ENCODE measurements around the gene RFX4. TPM values are rescaled to one million over a fixed set of nuclear protein-coding genes. Genes with fewer than 3 reads are reported as not detected.
"Not testable (repeated sequence)": the region's sequence is repeated elsewhere in the genome, so short reads cannot be mapped to it uniquely, and the experiment has no call there.

RFX4 gene
- polyA plus RNA-seq, 3 donors = 0.16 to 0.17 TPM; not detected in 1

DNA sequence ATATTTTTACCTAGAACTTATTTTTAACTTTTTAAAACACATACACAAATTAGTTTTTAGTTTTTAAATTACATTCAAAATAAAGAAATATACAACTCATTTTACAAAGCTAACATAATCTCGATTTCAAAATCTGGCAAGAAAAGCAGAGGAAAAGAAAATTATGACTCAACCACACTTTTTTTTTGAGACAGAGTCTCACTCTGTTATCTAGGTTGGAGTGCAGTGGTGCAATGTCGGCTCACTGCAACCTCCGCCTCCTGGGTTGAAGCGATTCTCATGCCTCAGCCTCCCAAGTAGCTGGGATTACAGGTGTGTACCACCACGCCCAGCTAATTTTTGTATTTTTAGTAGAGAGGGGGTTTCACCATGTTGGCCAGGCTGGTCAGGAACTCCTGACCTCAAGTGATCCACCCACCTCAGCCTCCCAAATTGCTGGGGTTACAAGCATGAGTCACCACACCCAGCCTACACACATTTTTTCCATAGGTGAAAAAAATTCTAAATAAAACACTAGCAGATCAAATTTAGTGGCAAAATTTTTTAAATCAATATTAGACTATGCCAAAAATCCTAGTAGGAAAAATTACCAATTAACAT is 143.9 kb downstream of the RFX4 start:
- not testable (repeated sequence) for DNase-seq

DNA sequence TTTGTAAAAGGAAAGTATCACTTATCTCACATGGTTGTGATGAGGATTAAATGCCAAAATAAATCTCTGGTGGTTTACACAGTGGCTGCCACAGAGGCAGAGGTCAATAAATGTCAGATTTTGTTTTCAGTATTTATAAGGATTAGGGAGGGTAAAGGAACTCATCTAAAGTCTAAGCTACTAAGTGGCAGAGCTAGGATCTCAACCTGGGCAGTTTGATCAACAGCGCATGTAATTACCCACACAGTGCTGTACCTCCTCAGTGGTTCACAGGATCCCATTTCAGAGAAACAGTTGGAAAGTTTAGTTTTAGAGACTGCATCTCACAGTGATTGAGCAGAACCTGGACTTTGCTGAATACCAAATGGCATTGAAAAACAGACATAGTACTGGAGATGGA is 146.8 kb downstream of the RFX4 start:
- DNase-seq = peak; percentile 65

DNA sequence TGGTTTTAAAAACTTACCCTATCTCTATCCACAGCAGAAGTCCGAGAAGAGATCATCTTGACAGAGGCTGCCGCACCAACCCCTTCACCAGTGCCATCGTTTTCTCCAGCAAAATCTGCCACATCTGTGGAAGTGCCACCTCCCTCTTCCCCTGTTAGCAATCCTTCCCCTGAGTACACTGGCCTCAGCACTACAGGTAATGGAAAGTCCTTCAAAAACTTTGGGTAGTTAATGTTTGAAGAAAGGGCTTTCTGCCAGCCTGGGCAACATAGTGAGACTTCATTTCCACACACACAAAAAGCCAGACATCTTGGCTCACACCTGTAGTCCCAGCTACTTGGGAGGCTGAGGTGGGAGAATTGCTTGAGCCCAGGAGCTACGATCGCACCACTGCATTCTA is 150.1 kb downstream of the RFX4 start:
- no peak for DNase-seq

DNA sequence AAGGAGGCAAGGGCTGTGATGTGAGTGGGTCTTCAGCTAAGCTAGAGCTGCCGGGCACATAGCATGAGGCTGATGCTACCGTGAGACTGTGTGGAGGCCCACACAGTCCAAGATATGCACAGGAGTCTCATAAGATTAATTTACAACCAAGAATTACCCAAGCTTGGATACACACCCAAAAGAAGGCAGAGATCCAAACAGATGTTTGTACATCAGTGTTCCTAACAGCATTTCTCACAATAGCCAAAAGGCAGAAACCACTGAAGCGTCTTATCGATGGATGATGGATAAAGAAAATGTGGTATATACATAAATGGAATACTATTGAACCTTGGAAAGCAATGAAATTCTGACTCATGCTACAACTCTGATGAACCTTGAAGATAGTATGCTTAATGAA is 150.9 kb downstream of the RFX4 start:
- no peak for DNase-seq

DNA sequence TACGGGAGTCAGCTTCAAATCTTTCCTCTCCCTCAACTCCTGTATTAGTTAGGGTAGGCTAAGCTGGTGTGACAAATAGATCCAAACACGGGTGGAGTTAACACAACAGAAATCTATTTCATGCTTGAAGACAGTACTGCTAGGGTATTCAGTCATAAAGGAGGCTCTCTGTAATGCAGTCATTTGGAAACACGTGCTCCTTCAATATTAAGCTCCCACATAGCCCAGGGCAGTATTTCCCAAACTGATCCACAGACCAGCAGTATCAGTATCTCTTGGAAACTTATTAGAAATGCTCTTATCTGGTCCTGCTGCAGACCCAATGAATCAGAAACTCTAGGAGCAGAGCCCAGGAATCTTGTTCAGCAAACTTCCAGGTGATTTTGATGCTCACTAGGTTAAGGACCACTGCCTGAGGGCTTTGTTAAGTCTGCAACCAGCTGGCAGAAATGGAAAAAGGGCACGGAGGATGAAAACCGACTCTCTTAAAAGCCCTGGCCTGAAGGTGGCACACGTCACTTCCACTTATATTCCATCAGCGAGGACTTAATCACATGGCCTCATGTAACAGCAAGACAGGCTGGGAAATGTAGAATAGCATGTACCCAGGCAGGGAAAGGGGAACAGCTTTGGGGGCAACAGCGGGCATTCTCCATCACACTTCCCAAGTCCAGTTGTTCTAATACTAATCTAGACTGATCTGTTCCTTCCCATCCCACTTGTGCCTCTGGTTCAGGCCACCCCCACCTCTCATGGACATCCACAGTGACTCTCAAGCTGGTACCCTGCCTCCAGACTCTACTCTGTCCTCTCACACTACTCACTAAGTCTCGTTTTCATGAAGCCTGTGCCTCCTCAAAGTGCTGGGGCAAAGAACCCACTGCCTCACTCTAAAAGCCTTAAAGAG is 153.5 kb downstream of the RFX4 start:
- no peak for DNase-seq

DNA sequence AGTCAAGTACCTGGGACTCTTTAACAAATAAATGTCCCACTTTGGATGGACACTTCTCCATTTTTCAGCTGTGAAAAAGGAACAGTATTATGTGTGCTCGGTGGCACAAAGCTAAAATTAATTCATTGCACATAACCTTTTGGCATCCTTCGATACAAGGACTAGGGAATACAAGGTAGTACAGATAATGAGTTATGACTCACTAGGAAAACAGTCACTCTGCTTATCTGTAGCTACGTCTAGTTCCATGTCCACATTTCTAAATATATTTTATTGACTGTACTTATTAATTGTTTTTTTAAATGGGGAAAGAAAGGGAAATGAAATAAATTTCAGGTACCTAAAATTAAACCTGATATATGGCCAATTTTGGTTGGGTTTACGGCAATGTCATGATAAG is 156.5 kb downstream of the RFX4 start:
- DNase-seq = no peak

DNA sequence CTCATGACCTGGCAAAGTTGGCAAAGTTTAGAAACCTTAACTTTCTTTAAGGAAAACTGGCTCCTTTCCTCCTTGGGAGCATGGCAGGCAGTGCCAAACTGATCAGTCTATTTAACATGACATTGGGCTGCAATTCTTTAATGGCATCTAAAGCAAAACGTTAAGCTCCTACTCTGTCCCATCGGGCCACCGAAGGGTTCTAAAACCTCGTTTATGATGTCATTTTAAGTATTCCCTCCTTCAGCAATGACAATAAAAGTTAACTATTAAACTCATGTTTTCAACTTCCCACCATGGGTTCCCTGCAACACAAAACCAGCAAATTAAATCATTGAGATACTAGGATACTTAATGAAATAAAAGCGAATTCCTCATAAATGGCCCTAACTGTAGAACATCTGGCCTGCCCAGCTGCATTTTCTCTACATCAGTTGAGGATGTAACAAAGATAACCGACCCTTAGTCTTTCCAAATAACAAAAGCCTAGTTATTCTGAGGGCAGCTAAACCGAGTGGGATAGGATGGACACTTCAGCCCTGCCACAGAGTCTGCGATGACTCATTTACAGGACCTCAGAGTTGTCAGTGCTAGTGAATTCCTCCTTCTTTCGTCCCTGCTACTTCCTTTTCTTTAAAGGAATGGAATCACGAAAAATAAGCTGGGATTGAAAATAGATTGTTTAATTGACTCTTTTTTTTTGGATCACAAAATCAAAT is 157.2 kb downstream of the RFX4 start:
- no peak for DNase-seq

DNA sequence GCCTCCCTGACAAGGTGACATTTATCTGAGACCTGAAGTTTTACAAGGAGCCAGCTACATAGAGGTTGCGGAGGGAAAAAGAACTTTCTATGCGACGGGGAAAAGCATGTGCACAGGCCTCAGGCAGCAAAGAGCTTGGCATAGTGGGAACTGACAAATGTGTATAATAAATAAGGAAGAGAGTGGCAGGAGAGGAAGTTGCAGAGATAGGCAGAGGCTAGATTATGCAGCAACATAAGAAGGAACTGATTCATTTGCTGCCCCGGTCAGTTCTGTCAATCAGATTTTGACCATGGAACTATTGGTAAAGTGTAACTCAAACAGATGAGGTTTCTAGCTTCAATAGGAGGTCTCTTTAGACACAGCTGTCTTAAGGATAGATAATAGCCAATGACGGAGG is 158.0 kb downstream of the RFX4 start:
- DNase-seq = no peak

DNA sequence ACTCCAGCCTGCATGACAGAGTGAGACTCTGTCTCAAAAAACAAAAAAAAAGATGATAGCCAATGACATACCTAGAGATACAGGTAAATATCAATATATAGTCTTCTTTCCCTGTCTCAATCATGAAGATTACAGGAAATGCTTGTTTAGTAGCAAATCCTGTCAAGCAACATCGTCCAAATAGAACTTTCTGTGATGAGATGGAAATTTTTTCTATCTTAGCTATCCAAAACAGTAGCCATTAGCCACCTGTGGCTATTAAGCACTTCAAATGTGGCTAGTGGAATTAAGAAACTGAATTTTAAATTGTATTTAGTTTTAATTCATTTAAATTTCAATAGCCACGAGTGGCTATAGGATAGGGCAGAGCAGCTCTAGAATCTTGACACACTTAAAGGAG is 158.4 kb downstream of the RFX4 start:
- DNase-seq = no peak

DNA sequence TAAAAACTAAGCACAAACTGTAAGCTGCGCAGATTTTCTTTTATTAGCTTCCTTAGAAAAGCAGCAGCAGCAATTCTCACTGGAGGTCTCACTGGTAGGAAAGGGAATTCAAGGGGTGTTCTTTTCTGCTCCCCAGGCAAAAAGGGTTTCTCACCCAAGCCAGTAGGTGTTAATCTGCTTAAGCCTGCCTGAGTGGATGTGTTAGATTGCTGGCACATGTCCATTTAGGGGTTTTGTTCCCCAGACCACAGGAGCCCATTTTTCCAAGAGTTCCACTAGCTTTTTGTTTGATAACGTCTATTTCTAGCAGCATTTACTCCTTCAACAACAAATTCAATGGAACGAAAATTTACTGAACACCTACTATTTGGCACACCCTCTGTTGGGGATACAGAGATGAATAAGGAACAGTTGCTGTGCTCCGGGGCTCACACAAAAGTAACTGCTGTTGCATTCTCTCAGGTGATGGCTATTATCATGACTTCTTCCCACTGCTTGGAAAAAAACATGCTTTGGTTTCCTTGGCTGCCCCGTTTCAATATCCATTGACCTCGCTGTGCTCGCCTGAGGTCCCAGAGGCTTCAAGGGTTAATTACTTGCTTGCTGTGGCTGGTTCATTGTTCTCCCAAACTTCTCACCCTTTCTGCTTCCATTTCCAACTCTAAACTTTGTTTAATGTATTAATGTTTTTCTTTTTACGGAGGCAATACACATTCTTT is 160.6 kb downstream of the RFX4 start:
- DNase-seq = no peak

DNA sequence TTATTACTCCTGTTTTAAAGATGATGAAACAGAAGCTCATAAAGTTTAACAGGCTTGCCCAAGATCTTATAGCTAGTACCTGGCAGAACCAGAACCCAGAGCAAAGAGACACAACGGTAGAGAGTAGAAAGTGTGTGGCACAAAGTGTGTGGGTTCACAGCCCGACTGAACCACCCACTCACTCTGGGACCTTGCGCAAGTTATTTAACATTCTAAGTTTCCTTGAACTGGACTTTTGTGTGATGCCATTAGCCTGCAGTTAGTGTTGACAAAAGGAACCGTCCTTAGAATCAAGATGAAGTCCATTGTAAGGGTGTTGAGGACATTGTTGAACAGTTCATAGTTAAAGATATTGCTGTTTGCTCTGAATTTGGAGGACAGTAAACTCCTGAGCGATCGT is 161.8 kb downstream of the RFX4 start:
- DNase-seq = no peak

DNA sequence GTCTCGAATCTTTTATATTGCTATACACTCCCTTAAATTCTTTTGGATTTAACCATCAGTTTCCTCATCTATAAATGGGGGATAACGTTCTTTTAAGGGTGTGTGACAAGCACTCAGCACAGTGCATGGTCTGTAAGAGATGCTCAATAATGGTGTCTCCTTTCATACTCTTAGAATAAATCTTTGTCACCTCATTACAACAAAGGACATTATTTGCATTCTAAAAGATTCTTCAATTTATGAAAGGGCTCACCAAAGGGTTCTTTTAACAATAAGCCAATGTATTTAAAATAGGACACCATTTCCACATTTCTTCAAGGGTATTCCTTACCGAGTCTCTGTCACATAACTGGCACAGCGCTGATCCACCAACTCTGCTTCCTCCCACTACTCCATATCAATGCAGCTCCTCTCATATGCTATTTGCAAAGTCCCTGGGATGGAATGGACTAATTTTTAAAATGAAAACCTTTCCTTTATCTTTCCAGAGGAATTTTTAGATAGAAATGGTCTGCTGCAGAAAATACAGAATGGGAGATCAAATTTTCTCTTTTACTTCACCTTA is 162.5 kb downstream of the RFX4 start:
- no peak for DNase-seq

DNA sequence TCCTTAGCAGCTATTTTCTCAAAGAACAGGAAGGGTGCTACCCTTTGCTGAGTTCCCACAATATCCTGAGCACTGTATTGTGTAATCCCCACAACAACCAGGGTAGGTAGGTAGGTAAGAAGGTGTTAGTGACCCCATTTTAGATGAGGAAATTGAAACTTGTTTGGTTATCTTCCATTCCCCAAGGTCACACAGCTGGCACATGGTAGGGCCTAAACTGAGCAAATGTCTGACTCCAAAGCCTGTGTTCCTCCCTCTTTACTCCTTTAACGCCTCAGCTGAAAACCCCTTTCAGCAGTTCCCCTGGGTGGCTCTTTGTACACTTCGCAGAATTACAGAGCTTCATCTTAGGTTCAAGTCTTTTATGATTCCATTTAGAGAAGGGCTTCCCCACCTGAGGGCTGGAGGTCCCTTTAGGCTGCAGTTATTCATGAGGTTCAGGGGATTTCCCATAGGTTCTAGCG is 165.2 kb downstream of the RFX4 start:
- no peak for DNase-seq

DNA sequence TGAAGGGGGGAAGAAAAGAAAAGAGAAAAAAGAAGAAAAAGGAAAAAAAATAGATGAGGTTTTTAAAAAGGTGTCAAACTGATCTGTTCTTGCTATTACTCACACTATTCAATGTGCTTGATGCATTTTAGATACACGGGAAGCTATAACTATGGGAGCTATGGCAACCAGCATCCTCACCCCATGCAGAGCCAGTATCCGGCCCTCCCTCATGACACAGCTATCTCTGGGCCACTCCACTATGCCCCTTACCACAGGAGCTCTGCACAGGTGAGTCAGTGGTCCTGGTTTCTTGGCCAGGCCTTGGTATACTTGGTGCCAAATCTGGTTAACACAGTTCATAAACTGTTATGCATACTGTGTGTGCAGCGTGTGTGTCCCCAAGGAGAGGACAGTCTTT is 167.7 kb downstream of the RFX4 start:
- no peak for DNase-seq

DNA sequence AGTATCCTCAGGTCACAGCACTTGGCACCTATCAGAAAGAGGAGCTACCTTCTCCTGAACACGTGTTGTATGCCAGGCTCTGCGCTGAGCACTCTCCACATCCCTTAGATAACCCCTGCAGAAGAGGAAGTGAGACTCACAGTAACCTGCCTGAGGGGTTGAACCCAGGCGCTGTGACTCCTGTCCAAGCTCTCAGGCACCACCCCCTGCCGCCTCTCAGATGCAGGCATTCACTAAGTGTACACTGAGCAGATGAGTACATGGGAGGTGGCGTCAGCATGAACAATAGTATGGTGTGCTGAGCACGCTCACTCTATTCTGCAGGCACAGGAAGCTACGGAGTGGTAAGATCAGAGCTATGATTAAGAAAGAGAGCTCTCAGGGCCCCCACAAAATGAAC is 170.7 kb downstream of the RFX4 start:
- DNase-seq = no peak

DNA sequence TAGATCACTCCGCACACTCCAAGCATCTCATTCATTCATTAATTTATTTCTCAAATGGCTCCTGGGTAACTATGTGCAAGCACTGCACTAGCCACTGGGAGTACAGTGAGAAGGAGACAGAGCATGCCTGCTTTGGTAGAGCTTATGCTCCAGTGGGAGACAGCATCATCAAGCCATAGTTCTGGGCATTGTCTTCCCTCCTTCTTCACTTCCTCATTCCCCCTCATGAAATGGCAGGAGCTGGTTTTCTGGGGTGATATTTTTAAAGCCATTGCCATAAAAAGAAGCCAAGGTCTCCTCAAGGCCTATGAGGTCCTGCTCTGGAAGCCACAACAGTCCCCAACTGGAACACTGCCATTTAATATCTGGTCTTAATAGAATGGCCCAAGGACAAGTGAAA is 171.5 kb downstream of the RFX4 start:
- DNase-seq = no peak

DNA sequence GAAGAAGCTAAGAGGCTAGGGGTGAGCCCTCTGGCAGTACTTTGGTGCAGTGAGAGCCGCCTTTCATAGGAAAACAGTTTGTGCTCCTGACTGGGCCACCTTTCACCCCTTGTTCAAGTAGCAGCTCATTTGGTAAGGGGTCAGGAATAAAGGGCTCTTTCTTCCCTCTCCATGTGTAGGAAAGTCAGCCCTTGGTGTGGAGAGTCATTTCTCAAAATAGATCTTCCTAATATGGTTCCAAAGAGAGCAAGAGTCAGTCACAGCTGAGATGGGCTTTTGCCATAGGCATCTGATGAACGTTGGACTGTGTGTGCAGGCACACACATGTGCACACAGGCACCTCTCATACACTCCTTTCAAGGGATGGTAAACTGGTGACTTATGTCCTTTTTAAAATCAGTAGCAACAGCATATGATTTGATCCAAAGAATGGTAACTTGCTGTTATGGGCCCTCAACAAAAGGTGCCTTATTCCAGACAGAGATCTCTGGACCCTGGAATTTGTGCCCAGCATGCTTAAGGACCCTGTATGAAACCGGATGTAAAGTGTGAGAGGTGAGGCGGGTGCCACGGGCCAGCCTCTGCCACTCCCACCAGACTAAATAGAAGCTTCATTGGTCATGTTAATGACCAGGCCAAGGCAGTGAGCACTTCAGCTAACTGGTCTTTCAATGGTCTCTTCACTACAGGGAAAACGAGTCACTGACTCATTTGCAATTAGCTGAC is 175.0 kb downstream of the RFX4 start:
- no peak for DNase-seq

DNA sequence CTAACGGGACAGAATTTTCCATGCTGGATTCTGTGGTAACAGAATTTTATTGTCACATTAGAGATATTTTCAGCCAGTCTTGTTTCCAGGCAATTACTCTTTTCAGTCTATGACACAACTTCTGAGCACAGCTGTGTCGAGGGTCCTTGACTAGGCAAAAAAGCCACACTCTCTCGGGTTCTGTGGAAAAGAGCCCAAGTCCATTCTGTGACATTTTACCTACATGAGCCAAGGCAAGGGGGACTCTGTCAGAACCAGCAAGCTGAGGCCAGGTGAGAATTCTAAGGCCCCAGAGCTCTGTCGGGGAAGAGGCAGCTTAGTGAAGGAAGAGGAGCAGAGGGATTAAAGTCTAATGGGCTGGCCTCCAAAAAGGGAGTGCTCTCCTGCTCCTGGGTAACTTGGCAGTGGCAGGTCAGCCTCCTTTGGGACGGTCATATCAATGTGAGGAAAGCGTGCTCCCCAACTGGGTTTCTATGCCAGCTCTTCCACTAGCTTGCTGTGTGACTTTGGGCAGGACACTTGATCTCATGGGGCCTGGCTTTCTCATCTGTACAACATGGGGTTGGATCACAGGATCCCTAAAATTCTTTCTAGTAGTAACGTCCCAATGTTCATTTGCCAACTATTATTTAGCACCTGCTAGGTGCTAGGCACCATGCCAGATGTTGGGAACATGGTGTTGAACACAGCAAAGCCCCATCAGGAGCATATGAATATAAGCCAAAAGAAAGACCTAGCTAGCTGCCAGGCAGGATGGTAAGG is 175.7 kb downstream of the RFX4 start:
- no peak for DNase-seq

DNA sequence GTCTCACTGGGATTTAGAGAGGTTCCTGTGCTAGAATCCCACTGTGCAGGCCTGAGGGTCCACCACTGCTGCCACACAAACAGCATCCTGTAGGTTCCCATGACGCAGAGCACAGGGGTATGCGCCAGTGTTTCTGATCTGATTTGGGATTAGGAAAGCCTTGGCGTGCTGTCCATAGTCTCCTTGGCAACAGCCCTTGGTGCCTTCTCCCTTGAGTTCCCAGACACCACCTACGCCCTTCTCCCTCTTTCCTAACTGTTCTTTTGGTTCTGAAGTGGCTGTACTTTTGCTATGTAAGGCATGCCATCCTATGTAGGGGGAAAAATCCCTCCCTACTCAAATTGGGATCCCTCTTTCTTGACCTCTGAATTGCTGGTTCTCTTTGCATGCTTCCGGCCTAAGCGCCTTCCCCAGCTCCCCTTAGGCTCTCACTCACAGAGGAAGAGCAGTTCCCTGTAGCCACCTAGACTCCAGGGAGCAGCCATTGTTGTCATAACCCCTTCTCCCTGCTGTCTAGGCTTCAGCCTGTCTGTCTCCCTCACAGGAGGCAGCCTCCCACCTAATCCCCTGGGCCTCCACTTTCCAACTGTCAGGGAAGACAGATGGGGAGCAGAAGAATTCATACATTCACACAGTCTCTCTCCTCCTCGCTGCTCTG is 176.9 kb downstream of the RFX4 start:
- DNase-seq = no peak

DNA sequence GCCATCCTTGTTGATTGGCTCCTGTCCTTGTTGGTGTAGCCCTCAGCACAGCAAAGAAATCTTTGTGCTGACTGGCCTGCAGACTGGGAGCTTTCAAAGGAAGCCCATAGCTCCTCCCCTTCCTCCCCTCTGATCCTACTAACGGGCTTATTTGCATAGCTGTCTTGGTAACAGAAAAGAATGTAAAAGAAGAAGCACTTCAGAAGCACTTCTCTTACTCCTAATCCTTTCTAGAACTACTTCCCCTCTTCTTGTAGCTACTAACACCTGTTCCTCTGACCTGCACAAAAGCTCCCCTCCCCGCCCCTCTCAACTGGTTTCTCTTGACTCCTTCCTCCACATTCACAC is 177.4 kb downstream of the RFX4 start:
- no peak for DNase-seq

Data from renal pelvis (tissue), 4 donors.